HG02870 (cell line): ENCODE results near the gene FBXO4.
"Not testable (repeated sequence)": the region's sequence is repeated elsewhere in the genome, so short reads cannot be mapped to it uniquely, and the experiment has no call there.

Source experiments
- ATAC-seq: cut with Tn5 transposase; IDR thresholded peaks from one replicate; pipeline ENCODE4 v1.9.1; 2021; ENCODE audit warnings: mild to moderate bottlenecking, moderate library complexity; ENCODE audit not compliant: unreplicated experiment

FBXO4 gene

GRCh38 chr5:41921166-41921565 is 3.9 kb upstream of the FBXO4 start:
- ATAC-seq: no peak

GRCh38 chr5:41921874-41922273 is 3.2 kb upstream of the FBXO4 start:
- no peak for ATAC-seq

GRCh38 chr5:41924526-41924871 is 582 bp upstream of the FBXO4 start:
- no peak for ATAC-seq

- ATAC-seq: no peak
Measured at GRCh38 chr5:41925555-41925951, 472 bp downstream of the FBXO4 start.

GRCh38 chr5:41927604-41928003 is 2.5 kb downstream of the FBXO4 start:
- no peak for ATAC-seq

- no peak for ATAC-seq
Measured at GRCh38 chr5:41929035-41929434, 4.0 kb downstream of the FBXO4 start.

GRCh38 chr5:41932770-41933169 is 7.7 kb downstream of the FBXO4 start:
- ATAC-seq: no peak

- ATAC-seq: no peak
Measured at GRCh38 chr5:41935544-41935943, 10.5 kb downstream of the FBXO4 start.

GRCh38 chr5:41940641-41941040 is 15.6 kb downstream of the FBXO4 start:
- ATAC-seq: no peak

GRCh38 chr5:41945332-41945955 is 20.4 kb downstream of the FBXO4 start:
- not testable (repeated sequence) for ATAC-seq

- no peak for ATAC-seq
Measured at GRCh38 chr5:41951224-41951623, 26.1 kb downstream of the FBXO4 start.

GRCh38 chr5:41954286-41954685 is 29.2 kb downstream of the FBXO4 start:
- no peak for ATAC-seq

GRCh38 chr5:41955432-41956024 is 30.4 kb downstream of the FBXO4 start:
- peak; percentile 57 for ATAC-seq

- ATAC-seq: no peak
Measured at GRCh38 chr5:41956943-41957342, 31.9 kb downstream of the FBXO4 start.

- no peak for ATAC-seq
Measured at GRCh38 chr5:41960481-41960880, 35.4 kb downstream of the FBXO4 start.

GRCh38 chr5:41961736-41962135 is 36.7 kb downstream of the FBXO4 start:
- ATAC-seq: no peak

GRCh38 chr5:41962491-41962890 is 37.4 kb downstream of the FBXO4 start:
- ATAC-seq: no peak

GRCh38 chr5:41966401-41967105 is 41.5 kb downstream of the FBXO4 start:
- no peak for ATAC-seq

- ATAC-seq: no peak
Measured at GRCh38 chr5:41967401-41967800, 42.3 kb downstream of the FBXO4 start.

GRCh38 chr5:41968153-41968723 is 43.2 kb downstream of the FBXO4 start:
- ATAC-seq: no peak

GRCh38 chr5:41973087-41973486 is 48.0 kb downstream of the FBXO4 start:
- ATAC-seq: no peak

- ATAC-seq: no peak
Measured at GRCh38 chr5:41973887-41974286, 48.8 kb downstream of the FBXO4 start.
